GM13976 (cell line): ENCODE measurements around the gene NRTN.

Source experiments
- DNase-seq: peaks from one replicate; pipeline ENCODE4 v3.0.0; 2012; ENCODE audit warnings: low spot score
- CTCF ChIP-seq: IDR thresholded peaks from 2 replicates; pipeline ENCODE4 v1.5.1; 2012; ENCODE audit warnings: borderline replicate concordance, mild to moderate bottlenecking; ENCODE audit not compliant: insufficient read depth; ENCODE audit errors: extremely low read depth, missing control alignments, control extremely low read depth
- in situ Hi-C: fragments of 300-500 bp; cut with MboI; formaldehyde crosslinking; loops from one replicate; pipeline ENCODE4 v1.12.0; 2022; ENCODE audit warnings: low sequenced_read_pairs, mixed read lengths, inconsistent platforms; ENCODE audit not compliant: unreplicated experiment

Gene NRTN

GRCh38 chr19:5800361-5801270 lies 4.3 kb upstream of the NRTN start:
- no peak for DNase-seq
- no peak for TF ChIP-seq CTCF
- in situ Hi-C loops = loop anchor here (10.0 kb wide), 1 partner anchor 224 kb away; no protein-coding TSS in a partner anchor

- no peak for DNase-seq
- no peak for TF ChIP-seq CTCF
- in situ Hi-C loops = loop anchor here (10.0 kb wide), 1 partner anchor 223 kb away; no protein-coding TSS in a partner anchor
Observed at GRCh38 chr19:5801796-5802619, 2.9 kb upstream of the NRTN start.

GRCh38 chr19:5803441-5803751 lies 1.5 kb upstream of the NRTN start:
- no peak for DNase-seq
- no peak for TF ChIP-seq CTCF
- in situ Hi-C loops = loop anchor here (10.0 kb wide), 1 partner anchor 221 kb away; no protein-coding TSS in a partner anchor

- DNase-seq = peak; percentile 97
- peak; percentile 95 for TF ChIP-seq CTCF
- in situ Hi-C loops = loop anchor here (10.0 kb wide), 1 partner anchor 221 kb away; no protein-coding TSS in a partner anchor
Observed at GRCh38 chr19:5803752-5804515, 933 bp upstream of the NRTN start.

GRCh38 chr19:5805462-5806132 lies 730 bp downstream of the NRTN start:
- DNase-seq = peak; percentile 83
- in situ Hi-C loops = loop anchor here (10.0 kb wide), 1 partner anchor 219 kb away; no protein-coding TSS in a partner anchor
- TF ChIP-seq CTCF = peak; percentile 62
